Neural progenitor cell (in vitro differentiated cells): ENCODE results near the gene PSTPIP1.

Experiments
- CTCF ChIP-seq: fragments of 200-600 bp; sonication (generic); IDR thresholded peaks from 2 replicates; pipeline ENCODE4 v1.5.1; 2017; ENCODE audit warnings: antibody characterized with exemption, mild to moderate bottlenecking
- EZH2 ChIP-seq: fragments of 200-600 bp; sonication (generic); IDR thresholded peaks from 2 replicates; pipeline ENCODE4 v1.6.1; 2017; ENCODE audit warnings: antibody characterized with exemption, mild to moderate bottlenecking, moderate library complexity
- EZH2phosphoT487 ChIP-seq: fragments of 200-600 bp; sonication (generic); IDR thresholded peaks from 2 replicates; pipeline ENCODE4 v1.6.1; 2017; ENCODE audit warnings: antibody characterized with exemption

- TF ChIP-seq CTCF (no peak), EZH2phosphoT487 (no peak), EZH2 (no peak)
Observed at GRCh38 chr15:77033729-77034671, 39.1 kb downstream of the PSTPIP1 start.
